ENCODE data around the gene LNX1.

Gene LNX1

GRCh38 chr4:53532521-53532920 lies 58.8 kb downstream of the LNX1 start:
- DNase-seq (ENCODE audit: low read depth), result no peak

GRCh38 chr4:53531585-53532224 lies 59.6 kb downstream of the LNX1 start:
- no peak for DNase-seq (ENCODE audit: low read depth)

- no peak for DNase-seq (ENCODE audit: low read depth)
Observed at GRCh38 chr4:53529025-53529424, 62.3 kb downstream of the LNX1 start.

- DNase-seq (ENCODE audit: low read depth), result no peak
Observed at GRCh38 chr4:53527930-53528329, 63.4 kb downstream of the LNX1 start.

- DNase-seq (ENCODE audit: low read depth), result no peak
Observed at GRCh38 chr4:53527326-53527725, 64.0 kb downstream of the LNX1 start.

GRCh38 chr4:53522334-53522733 lies 69.0 kb downstream of the LNX1 start:
- DNase-seq (ENCODE audit: low read depth), result no peak

GRCh38 chr4:53520116-53520515 lies 71.2 kb downstream of the LNX1 start:
- no peak for DNase-seq (ENCODE audit: low read depth)

- DNase-seq (ENCODE audit: low read depth), result no peak
Observed at GRCh38 chr4:53518807-53519206, 72.5 kb downstream of the LNX1 start.

GRCh38 chr4:53515076-53515475 lies 76.2 kb downstream of the LNX1 start:
- DNase-seq (ENCODE audit: low read depth), result no peak

GRCh38 chr4:53514509-53514908 lies 76.8 kb downstream of the LNX1 start:
- DNase-seq (ENCODE audit: low read depth), result no peak

GRCh38 chr4:53512608-53513007 lies 78.7 kb downstream of the LNX1 start:
- no peak for DNase-seq (ENCODE audit: low read depth)

GRCh38 chr4:53511014-53511413 lies 80.3 kb downstream of the LNX1 start:
- no peak for DNase-seq (ENCODE audit: low read depth)

GRCh38 chr4:53510321-53510720 lies 81.0 kb downstream of the LNX1 start:
- DNase-seq (ENCODE audit: low read depth), result no peak

- no peak for DNase-seq (ENCODE audit: low read depth)
Observed at GRCh38 chr4:53508446-53508845, 82.8 kb downstream of the LNX1 start.

- no peak for DNase-seq (ENCODE audit: low read depth)
Observed at GRCh38 chr4:53507671-53508286, 83.5 kb downstream of the LNX1 start.

- no peak for DNase-seq (ENCODE audit: low read depth)
Observed at GRCh38 chr4:53507058-53507457, 84.2 kb downstream of the LNX1 start.

- no peak for DNase-seq (ENCODE audit: low read depth)
Observed at GRCh38 chr4:53505947-53506346, 85.3 kb downstream of the LNX1 start.

- no peak for DNase-seq (ENCODE audit: low read depth)
Observed at GRCh38 chr4:53502094-53502493, 89.2 kb downstream of the LNX1 start.

GRCh38 chr4:53501561-53501960 lies 89.7 kb downstream of the LNX1 start:
- DNase-seq (ENCODE audit: low read depth), result no peak

- no peak for DNase-seq (ENCODE audit: low read depth)
Observed at GRCh38 chr4:53500546-53500945, 90.7 kb downstream of the LNX1 start.

GRCh38 chr4:53499791-53500190 lies 91.5 kb downstream of the LNX1 start:
- no peak for DNase-seq (ENCODE audit: low read depth)

GRCh38 chr4:53498706-53499105 lies 92.6 kb downstream of the LNX1 start:
- no peak for DNase-seq (ENCODE audit: low read depth)

GRCh38 chr4:53497487-53498244 lies 93.6 kb downstream of the LNX1 start:
- no peak for DNase-seq (ENCODE audit: low read depth)
